H9 (cell line): ENCODE data around the gene POLL. TPM values are rescaled to one million over a fixed set of nuclear protein-coding genes. Genes with fewer than 3 reads are reported as not detected.

Experiments used
- DNase-seq: peaks from one replicate; pipeline ENCODE4 v3.0.0-alpha.2; 2017
- H2AFZ ChIP-seq: one replicate; pipeline ENCODE4 v1.6.1; 2013; ENCODE audit warnings: mild to moderate bottlenecking, low read length, control low read depth, moderate library complexity
- H2AK5ac ChIP-seq: 2 replicates; pipeline ENCODE4 v1.6.1; 2013; ENCODE audit warnings: low read length, control low read depth, mixed read lengths; ENCODE audit not compliant: insufficient read length
- H2BK120ac ChIP-seq: one replicate; pipeline ENCODE4 v1.6.1; 2013; ENCODE audit warnings: low read depth, mild to moderate bottlenecking, low read length, control low read depth, inconsistent platforms; ENCODE audit not compliant: poor library complexity, severe bottlenecking
- H2BK12ac ChIP-seq: 2 replicates; pipeline ENCODE4 v1.6.1; 2013; ENCODE audit warnings: low read length, control low read depth, mixed read lengths, low read depth; ENCODE audit not compliant: insufficient read length
- H2BK15ac ChIP-seq: 2 replicates; pipeline ENCODE4 v1.6.1; 2013; ENCODE audit warnings: low read depth, low read length, control low read depth
- H2BK20ac ChIP-seq: one replicate; pipeline ENCODE4 v1.6.1; 2013; ENCODE audit warnings: low read depth, mild to moderate bottlenecking, low read length, control low read depth, inconsistent platforms; ENCODE audit not compliant: poor library complexity, severe bottlenecking
- H2BK5ac ChIP-seq: 2 replicates; pipeline ENCODE4 v1.6.1; 2013; ENCODE audit warnings: low read length, control low read depth, mixed read lengths; ENCODE audit not compliant: insufficient read length
- H3K14ac ChIP-seq: 2 replicates; pipeline ENCODE4 v1.6.1; 2013; ENCODE audit warnings: low read length, control low read depth; ENCODE audit not compliant: insufficient read depth
- H3K18ac ChIP-seq: 2 replicates; pipeline ENCODE4 v1.6.1; 2013; ENCODE audit warnings: low read depth, mild to moderate bottlenecking, mixed read lengths, low read length, control low read depth; ENCODE audit not compliant: insufficient read length
- H3K23ac ChIP-seq: 2 replicates; pipeline ENCODE4 v1.6.1; 2013; ENCODE audit warnings: low read length, control low read depth, mixed read lengths, low read depth; ENCODE audit not compliant: insufficient read length
- H3K23me2 ChIP-seq: 2 replicates; pipeline ENCODE4 v1.6.1; 2013; ENCODE audit warnings: low read depth, mild to moderate bottlenecking, mixed read lengths, low read length, control low read depth; ENCODE audit not compliant: insufficient read length, poor library complexity, severe bottlenecking
- H3K27ac ChIP-seq: 2 replicates; pipeline ENCODE4 v1.5.1; 2013; ENCODE audit warnings: low read length, control low read depth, mixed read lengths, low read depth; ENCODE audit not compliant: insufficient read length
- H3K27me3 ChIP-seq: 2 replicates; pipeline ENCODE4 v1.6.1; 2013; ENCODE audit warnings: low read length, control low read depth, inconsistent platforms; ENCODE audit not compliant: insufficient read depth
- H3K4ac ChIP-seq: 2 replicates; pipeline ENCODE4 v1.6.1; 2013; ENCODE audit warnings: low read depth, mild to moderate bottlenecking, control low read depth, inconsistent platforms, low read length, moderate library complexity
- H3K4me1 ChIP-seq: 2 replicates; pipeline ENCODE4 v1.6.1; 2013; ENCODE audit warnings: low read length, control low read depth, inconsistent platforms; ENCODE audit not compliant: insufficient read depth
- H3K4me2 ChIP-seq: 2 replicates; pipeline ENCODE4 v1.6.1; 2013; ENCODE audit warnings: low read length, control low read depth, mixed read lengths; ENCODE audit not compliant: insufficient read length, insufficient read depth
- H3K56ac ChIP-seq: 2 replicates; pipeline ENCODE4 v1.6.1; 2013; ENCODE audit warnings: low read depth, mild to moderate bottlenecking, mixed read lengths, low read length, control low read depth; ENCODE audit not compliant: insufficient read length
- H3K79me1 ChIP-seq: 2 replicates; pipeline ENCODE4 v1.6.1; 2013; ENCODE audit warnings: low read depth, mild to moderate bottlenecking, moderate library complexity, low read length, control low read depth, inconsistent platforms; ENCODE audit not compliant: insufficient read depth, poor library complexity, severe bottlenecking
- H3K79me2 ChIP-seq: 2 replicates; pipeline ENCODE4 v1.6.1; 2013; ENCODE audit warnings: low read length, control low read depth, inconsistent platforms; ENCODE audit not compliant: insufficient read depth
- H3K9ac ChIP-seq: 2 replicates; pipeline ENCODE4 v1.6.1; 2013; ENCODE audit warnings: low read length, control low read depth, mixed read lengths; ENCODE audit not compliant: insufficient read length; ENCODE audit errors: extremely low read depth
- H3K9me3 ChIP-seq: one replicate; pipeline ENCODE4 v1.6.1; 2013; ENCODE audit warnings: low read depth, low read length, inconsistent platforms; ENCODE audit not compliant: control insufficient read depth
- H3T11ph ChIP-seq: one replicate; pipeline ENCODE4 v1.6.1; 2013; ENCODE audit warnings: mild to moderate bottlenecking, low read length, control low read depth, inconsistent platforms
- H4K20me1 ChIP-seq: one replicate; pipeline ENCODE4 v1.6.1; 2013; ENCODE audit not compliant: control insufficient read depth, insufficient read length, insufficient read depth
- H4K5ac ChIP-seq: 2 replicates; pipeline ENCODE4 v1.6.1; 2013; ENCODE audit warnings: low read depth, mild to moderate bottlenecking, mixed read lengths, low read length, control low read depth; ENCODE audit not compliant: insufficient read length
- H4K8ac ChIP-seq: replicated peaks from 2 replicates; pipeline ENCODE4 v1.6.1; 2013; ENCODE audit warnings: low read length, control low read depth, mixed read lengths, low read depth; ENCODE audit not compliant: insufficient read length
- H4K91ac ChIP-seq: 2 replicates; pipeline ENCODE4 v1.6.1; 2013; ENCODE audit warnings: low read depth, mild to moderate bottlenecking, moderate library complexity, mixed read lengths, low read length, control low read depth; ENCODE audit not compliant: insufficient read length
- H3K27ac Mint-ChIP-seq, 3 experiments: 2 replicates in 2 of 3; 3 replicates in 1 of 3; pipeline ENCODE4 v1.8.0; 2020 to 2021; ENCODE audit warnings: mixed read lengths in 3 of 3, mild to moderate bottlenecking in 1 of 3, moderate library complexity in 1 of 3
- H3K27me3 Mint-ChIP-seq: 2 replicates; pipeline ENCODE4 v1.8.0; 2021; ENCODE audit warnings: low read depth, mild to moderate bottlenecking, moderate library complexity, mixed read lengths
- H3K36me3 Mint-ChIP-seq, 3 experiments: 2 replicates in 2 of 3; 3 replicates in 1 of 3; pipeline ENCODE4 v1.8.0; 2020 to 2021; ENCODE audit warnings: low read depth in 3 of 3, mixed read lengths in 3 of 3; ENCODE audit not compliant: insufficient read depth in 1 of 3
- H3K4me1 Mint-ChIP-seq, 2 experiments: 2 replicates each; pipeline ENCODE4 v1.8.0; 2020; ENCODE audit warnings: mixed read lengths in 2 of 2
- H3K4me3 Mint-ChIP-seq, 2 experiments: 2 replicates in 1 of 2; 3 replicates in 1 of 2; pipeline ENCODE4 v1.8.0; 2020 to 2021; ENCODE audit warnings: mild to moderate bottlenecking in 2 of 2, mixed read lengths in 2 of 2, moderate library complexity in 1 of 2
- H3K9me3 Mint-ChIP-seq, 2 experiments: 2 replicates in 1 of 2; 3 replicates in 1 of 2; pipeline ENCODE4 v1.8.0; 2020; ENCODE audit warnings: mild to moderate bottlenecking in 2 of 2, mixed read lengths in 2 of 2, moderate library complexity in 1 of 2
- CTCF ChIP-seq: fragments of 200-600 bp; sonication (generic); conservative IDR thresholded peaks from 3 replicates; pipeline ENCODE4 v1.8.0; 2021; ENCODE audit warnings: antibody characterized with exemption, mild to moderate bottlenecking
- WGBS: extraction: QIAGEN DNeasy Blood & Tissue Kit; methylation state at CpG from one replicate; pipeline ENCODE4 v1.1.7; 2013; ENCODE audit warnings: missing lambda C conversion rate, low lambda C conversion rate, mixed read lengths; ENCODE audit not compliant: insufficient read length; ENCODE audit errors: extremely low coverage; 5-methylcytosine and 5-hydroxymethylcytosine counted together
- total RNA-seq: library from RNA; stranded (reverse); gene quantifications from 2 replicates; pipeline ENCODE4 v1.2.1, GENCODE V29; 2021

POLL gene
- total RNA-seq, 1 experiment from 2014 or later, result 30.8 TPM

GRCh38 chr10:101614663-101615524 lies 26.8 kb upstream of the POLL start:
- H3K79me2 ChIP-seq, result no peaks in the 10 kb centered on the region
- H3K27ac ChIP-seq, result no peak overlapping the region
- Mint-ChIP-seq H3K4me1 (peaks cover 36 to 52% of the 10 kb centered on the region in 2 experiments), H3K4me3 (no peak overlapping the region; a peak in 1 of 5 replicates), H3K36me3 (peaks cover 6 to 17% (median 14%) of the 10 kb centered on the region in 3 experiments; a peak in 6 of 7 replicates), H3K27me3 (no peaks in the 10 kb centered on the region; the same call in 1 of the 2 replicates), H3K27ac (peak overlapping the region; percentile 44 to 84 (median 81); a peak in 6 of 7 replicates), H3K9me3 (no peaks in the 10 kb centered on the region)
- no peak for TF ChIP-seq CTCF
- peak overlapping the region; percentile 32; the same call in 1 of the 2 replicates for H3K14ac ChIP-seq
- no peak overlapping the region for H2BK5ac ChIP-seq
- no peak for DNase-seq
- H3K23ac ChIP-seq, result no peak overlapping the region
- H3K56ac ChIP-seq, result no peak overlapping the region
- no peak overlapping the region for H2BK120ac ChIP-seq
- no peaks in the 10 kb centered on the region for H3K23me2 ChIP-seq
- no peak overlapping the region for H2BK12ac ChIP-seq
- H3K4me2 ChIP-seq, result no peak overlapping the region
- H2BK20ac ChIP-seq, result no peak overlapping the region
- H3K27me3 ChIP-seq, result no peaks in the 10 kb centered on the region
- no peak overlapping the region for H4K91ac ChIP-seq
- H4K8ac ChIP-seq, result no peak overlapping the region
- no peak overlapping the region for H3K9ac ChIP-seq
- H2AK5ac ChIP-seq, result no peak overlapping the region
- H4K20me1 ChIP-seq, result no peaks in the 10 kb centered on the region
- no peak overlapping the region for H2AFZ ChIP-seq
- H2BK15ac ChIP-seq, result no peak overlapping the region
- H3K4me1 ChIP-seq, result no peaks in the 10 kb centered on the region; the same call in 1 of the 2 replicates
- H3T11ph ChIP-seq, result no peak overlapping the region
- no peak overlapping the region for H3K4ac ChIP-seq
- no CpG with 5 or more reads among the region's 13 CpGs for WGBS
- no peak overlapping the region for H3K18ac ChIP-seq
- H4K5ac ChIP-seq, result no peak overlapping the region
- H3K9me3 ChIP-seq, result no peaks in the 10 kb centered on the region
- no peaks in the 10 kb centered on the region for H3K79me1 ChIP-seq
